Right renal cortex interstitium (tissue), 3 donors: ENCODE results near the gene NPHP3. TPM values are rescaled to one million over a fixed set of nuclear protein-coding genes. Genes with fewer than 3 reads are reported as not detected.
"Not testable (repeated sequence)": the region's sequence is repeated elsewhere in the genome, so short reads cannot be mapped to it uniquely, and the experiment has no call there.

Experiments
- DNase-seq, 3 donors: peaks; one replicate each; pipeline ENCODE4 v3.0.0-alpha.2; 2013; ENCODE audit warnings: low read depth in 3 of 3, low spot score in 2 of 3
- polyA plus RNA-seq, 3 donors: library from polyadenylated mRNA; unstranded; fragments of 120-200 nt; gene quantifications; one replicate each; pipeline ENCODE4 v1.2.1, GENCODE V29; 2013; ENCODE audit not compliant: insufficient read length in 3 of 3

Gene NPHP3
- polyA plus RNA-seq, 3 donors: 29.9 to 37.9 (median 36.2) TPM

DNA sequence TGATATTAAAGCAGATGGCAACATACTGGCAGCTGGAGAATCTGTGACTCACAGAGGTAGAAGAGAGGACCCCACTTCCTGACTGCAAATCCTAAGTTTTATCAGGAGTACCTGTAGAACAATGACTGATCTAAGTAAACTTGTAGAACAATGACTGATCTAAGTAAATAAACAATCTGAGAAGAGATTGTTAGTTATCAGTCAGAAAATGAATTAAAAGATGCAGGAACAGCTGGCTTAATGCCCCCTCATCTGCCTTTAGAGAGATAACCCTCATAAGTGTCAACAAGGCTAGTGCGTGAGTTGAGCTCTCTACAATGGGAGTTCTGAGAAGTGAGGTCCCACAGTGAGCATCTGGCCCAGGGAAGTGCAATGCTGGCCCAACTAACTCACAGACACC is 77.2 kb downstream of the NPHP3 start:
- DNase-seq: no peak

- no peak for DNase-seq
Observed at GRCh38 chr3:132643366-132643765, 78.8 kb downstream of the NPHP3 start.

DNA sequence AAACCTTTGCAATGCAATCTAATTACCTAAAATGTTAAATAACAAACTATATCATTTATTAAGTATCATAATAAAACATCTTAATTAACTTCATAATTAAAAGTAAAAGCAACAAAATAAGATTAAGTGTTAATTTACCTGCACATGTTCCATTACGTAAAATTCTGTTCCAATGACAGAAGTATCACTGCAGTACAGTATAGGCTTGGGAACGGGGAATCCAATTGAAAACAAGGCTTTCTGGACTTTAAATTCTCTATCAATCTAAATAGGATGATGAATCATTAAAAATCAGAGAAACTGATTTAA is 79.7 kb downstream of the NPHP3 start:
- DNase-seq: no peak

DNA sequence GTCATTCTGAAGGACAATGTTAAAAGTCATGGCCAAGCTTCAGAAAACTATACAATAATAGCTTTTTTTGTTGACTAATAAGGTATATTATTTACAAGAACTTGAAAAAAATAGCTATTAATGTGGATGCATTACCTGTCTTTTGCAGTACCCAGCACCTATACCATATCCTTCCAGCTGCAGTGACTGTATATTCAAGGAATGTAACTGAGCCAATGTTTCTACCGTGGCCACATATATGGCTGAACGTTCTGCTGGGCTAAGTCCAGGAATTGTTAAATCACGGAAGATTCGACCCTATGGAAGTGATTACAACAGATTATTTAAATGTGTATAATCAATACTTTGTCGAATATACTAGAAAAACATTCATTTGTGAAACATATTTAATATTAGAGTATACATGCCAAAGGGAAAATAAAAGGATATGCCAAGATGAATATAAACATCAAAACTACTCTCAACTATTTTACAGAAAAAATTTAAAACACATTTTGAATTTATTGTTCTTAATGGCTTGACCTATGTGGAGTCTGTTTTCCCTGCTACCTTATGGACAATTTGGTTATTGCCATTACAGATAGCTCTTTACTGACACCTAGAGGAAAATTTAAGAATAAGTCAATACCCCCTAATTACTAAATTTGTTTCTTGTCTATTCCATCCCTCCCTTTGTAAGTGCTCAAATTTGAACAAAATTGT is 80.2 kb downstream of the NPHP3 start:
- no peak for DNase-seq

GRCh38 chr3:132641427-132641826 is 80.8 kb downstream of the NPHP3 start:
- DNase-seq: not testable (repeated sequence)

- DNase-seq: no peak
Observed at GRCh38 chr3:132638706-132639105, 83.5 kb downstream of the NPHP3 start.

DNA sequence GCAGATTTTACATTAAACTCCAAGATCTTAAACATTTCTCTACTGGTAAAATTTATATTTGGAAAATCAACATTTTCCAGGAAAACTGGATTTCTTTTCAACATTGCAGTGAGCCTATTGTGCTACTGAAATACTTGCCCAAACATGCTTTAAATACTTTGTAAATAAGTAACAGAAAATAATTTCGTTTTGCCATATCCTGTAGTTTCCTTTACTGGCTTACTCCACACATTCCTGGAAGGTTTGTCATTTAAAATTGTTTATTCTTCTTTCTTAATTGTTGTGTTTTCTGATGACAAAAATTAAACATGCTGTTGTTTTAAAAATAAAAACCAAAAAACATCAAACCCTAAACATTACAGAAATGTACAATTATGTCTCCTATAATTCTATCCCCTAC is 84.6 kb downstream of the NPHP3 start:
- no peak for DNase-seq

DNA sequence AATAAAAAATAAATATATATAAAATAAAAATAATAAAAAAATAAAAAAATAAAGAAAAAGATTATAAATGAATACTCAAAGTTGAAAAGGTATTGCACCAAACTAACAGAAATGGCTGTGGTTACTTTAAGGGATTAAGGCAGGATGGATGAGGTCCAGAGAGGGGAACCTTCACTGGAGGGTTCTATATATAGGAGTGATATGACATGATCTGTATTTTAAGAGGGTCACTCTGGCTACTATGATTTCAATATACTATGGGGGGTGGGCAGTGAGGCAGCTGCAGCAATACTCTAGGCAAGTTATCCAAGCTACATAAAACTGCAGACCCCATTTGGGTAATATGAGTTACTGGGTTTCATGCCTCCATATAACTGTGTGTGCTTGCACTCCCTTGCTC is 87.2 kb downstream of the NPHP3 start:
- no peak for DNase-seq

Other genes starting within 250 kb of the NPHP3 start
- 1 to 10 TPM; 1.0 to 2.2 (median 1.7) TPM for gene ACKR4, start 125.1 kb downstream of the NPHP3 start, polyA plus RNA-seq
- gene ACAD11, start 62.6 kb downstream of the NPHP3 start, polyA plus RNA-seq: 10 to 100 TPM; 30.9 to 46.6 (median 33.8) TPM
- gene UBA5, start 62.1 kb downstream of the NPHP3 start, polyA plus RNA-seq: 10 to 100 TPM; 60.2 to 66.7 (median 64.1) TPM